Measurements from ENCODE around the gene ACSL5. TPM values are rescaled to one million over a fixed set of nuclear protein-coding genes. Genes with fewer than 3 reads are reported as not detected.

The ACSL5 gene
- total RNA-seq, 1 donor from 2014 or later = 5.6 TPM

GRCh38 chr10:112338957-112339356 lies 35.0 kb upstream of the ACSL5 start:
- no peaks in the 10 kb centered on the region for H3K9me3 ChIP-seq (replicated peaks)
- TF ChIP-seq, protein P1, sequence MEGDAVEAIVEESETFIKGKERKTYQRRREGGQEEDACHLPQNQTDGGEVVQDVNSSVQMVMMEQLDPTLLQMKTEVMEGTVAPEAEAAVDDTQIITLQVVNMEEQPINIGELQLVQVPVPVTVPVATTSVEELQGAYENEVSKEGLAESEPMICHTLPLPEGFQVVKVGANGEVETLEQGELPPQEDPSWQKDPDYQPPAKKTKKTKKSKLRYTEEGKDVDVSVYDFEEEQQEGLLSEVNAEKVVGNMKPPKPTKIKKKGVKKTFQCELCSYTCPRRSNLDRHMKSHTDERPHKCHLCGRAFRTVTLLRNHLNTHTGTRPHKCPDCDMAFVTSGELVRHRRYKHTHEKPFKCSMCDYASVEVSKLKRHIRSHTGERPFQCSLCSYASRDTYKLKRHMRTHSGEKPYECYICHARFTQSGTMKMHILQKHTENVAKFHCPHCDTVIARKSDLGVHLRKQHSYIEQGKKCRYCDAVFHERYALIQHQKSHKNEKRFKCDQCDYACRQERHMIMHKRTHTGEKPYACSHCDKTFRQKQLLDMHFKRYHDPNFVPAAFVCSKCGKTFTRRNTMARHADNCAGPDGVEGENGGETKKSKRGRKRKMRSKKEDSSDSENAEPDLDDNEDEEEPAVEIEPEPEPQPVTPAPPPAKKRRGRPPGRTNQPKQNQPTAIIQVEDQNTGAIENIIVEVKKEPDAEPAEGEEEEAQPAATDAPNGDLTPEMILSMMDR (IDR thresholded peaks at IDR 0.05; ENCODE audit: borderline replicate concordance) = no peak
- intact Hi-C loops (cut with micrococcal nuclease) = no loop called here

GRCh38 chr10:112340601-112341000 lies 33.3 kb upstream of the ACSL5 start:
- TF ChIP-seq, protein P1 (IDR thresholded peaks at IDR 0.05; ENCODE audit: borderline replicate concordance) = no peak
- Histone ChIP-seq H3K36me3 (no peaks in the 10 kb centered on the region), H3K4me3 (no peak overlapping the region), H3K27me3 (ENCODE audit: low read depth) (no peaks in the 10 kb centered on the region), H3K4me1 (no peaks in the 10 kb centered on the region), H3K27ac (replicated peaks) (no peak overlapping the region), H3K9me3 (replicated peaks) (no peaks in the 10 kb centered on the region)
- no peak for DNase-seq
- intact Hi-C loops (cut with micrococcal nuclease) = no loop called here

More at GRCh38 chr10:112338957-112339356, 35.0 kb upstream of the ACSL5 start:
- H3K4me3 ChIP-seq = no peak overlapping the region
- H3K4me1 ChIP-seq = no peaks in the 10 kb centered on the region
- no peak for DNase-seq
- H3K27ac ChIP-seq (replicated peaks) = no peak overlapping the region
- H3K27me3 ChIP-seq (ENCODE audit: low read depth) = no peaks in the 10 kb centered on the region
- no peaks in the 10 kb centered on the region for H3K36me3 ChIP-seq

- Histone ChIP-seq H3K4me3 (no peak overlapping the region), H3K36me3 (no peaks in the 10 kb centered on the region), H3K4me1 (no peaks in the 10 kb centered on the region), H3K9me3 (replicated peaks) (no peaks in the 10 kb centered on the region), H3K27ac (replicated peaks) (no peak overlapping the region), H3K27me3 (ENCODE audit: low read depth) (no peaks in the 10 kb centered on the region)
- TF ChIP-seq, protein P1 (IDR thresholded peaks at IDR 0.05; ENCODE audit: borderline replicate concordance) = no peak
- no peak for DNase-seq
- intact Hi-C loops (cut with micrococcal nuclease) = no loop called here
Observed at GRCh38 chr10:112343056-112343806, 30.7 kb upstream of the ACSL5 start.

DNA sequence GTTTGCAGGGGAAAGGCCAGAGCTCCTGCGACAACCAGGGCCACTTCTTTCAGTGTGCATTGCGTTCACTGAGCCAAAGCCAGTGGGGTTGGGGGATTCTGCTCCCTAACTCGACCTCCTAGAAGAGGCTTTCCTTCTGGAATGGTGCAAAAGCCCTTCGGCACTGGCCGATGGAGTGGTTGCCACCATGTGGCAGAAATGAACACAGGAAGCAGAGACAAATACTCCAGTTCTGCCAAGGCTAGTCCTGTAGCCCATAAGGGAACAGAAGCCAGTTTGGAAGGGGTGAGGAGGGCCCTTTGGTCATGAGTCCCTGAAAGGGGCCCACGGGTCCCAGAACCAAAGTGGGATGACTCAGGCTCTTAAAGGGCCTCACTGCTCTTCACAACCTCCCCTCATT lies 29.7 kb upstream of the ACSL5 start:
- intact Hi-C loops (cut with micrococcal nuclease) = no loop called here
- no peaks in the 10 kb centered on the region for H3K4me1 ChIP-seq
- no peak for DNase-seq
- no peak overlapping the region for H3K27ac ChIP-seq (replicated peaks)
- H3K27me3 ChIP-seq (ENCODE audit: low read depth) = no peaks in the 10 kb centered on the region
- no peaks in the 10 kb centered on the region for H3K36me3 ChIP-seq
- no peaks in the 10 kb centered on the region for H3K9me3 ChIP-seq (replicated peaks)
- H3K4me3 ChIP-seq = no peak overlapping the region
- TF ChIP-seq, protein P1 (IDR thresholded peaks at IDR 0.05; ENCODE audit: borderline replicate concordance) = peak; percentile 51

DNA sequence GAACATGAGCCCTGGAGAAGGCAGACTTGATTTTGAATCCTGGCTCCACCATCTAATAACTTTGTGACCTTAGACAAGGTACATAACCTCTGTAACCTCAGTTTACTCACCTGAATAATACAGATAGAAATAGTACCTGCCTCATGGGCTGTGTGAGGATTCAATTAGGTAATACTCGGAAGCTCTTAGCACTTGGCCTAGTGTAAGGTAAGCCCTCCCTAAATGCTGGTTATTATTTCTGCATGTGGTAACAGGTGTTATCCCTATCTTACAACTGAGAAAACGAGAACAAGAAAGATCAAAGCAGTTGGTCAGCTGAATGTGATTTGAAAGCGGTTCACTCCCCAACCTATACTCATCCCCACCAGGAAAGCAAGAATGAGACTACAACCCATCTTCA lies 28.7 kb upstream of the ACSL5 start:
- intact Hi-C loops (cut with micrococcal nuclease) = no loop called here
- H3K9me3 ChIP-seq (replicated peaks) = no peaks in the 10 kb centered on the region
- H3K27me3 ChIP-seq (ENCODE audit: low read depth) = no peaks in the 10 kb centered on the region
- H3K27ac ChIP-seq (replicated peaks) = no peak overlapping the region
- no peaks in the 10 kb centered on the region for H3K36me3 ChIP-seq
- no peaks in the 10 kb centered on the region for H3K4me1 ChIP-seq
- H3K4me3 ChIP-seq = no peak overlapping the region
- TF ChIP-seq, protein P1 (IDR thresholded peaks at IDR 0.05; ENCODE audit: borderline replicate concordance) = no peak
- DNase-seq = no peak
